Coronary artery (tissue), 2 donors: ENCODE measurements around the gene METTL22.

ENCODE experiments used
- DNase-seq: peaks from one replicate; pipeline ENCODE4 v3.0.0-alpha.2; 2017; ENCODE audit warnings: low spot score
- H3K27ac ChIP-seq, 2 donors: fragments of 200-600 bp; sonication (generic); one replicate each; pipeline ENCODE4 v1.5.1; 2016 to 2019
- H3K4me3 ChIP-seq: fragments of 200-600 bp; sonication (generic); 2 replicates; pipeline ENCODE4 v1.5.1; 2016; ENCODE audit warnings: mild to moderate bottlenecking, moderate library complexity
- CTCF ChIP-seq: fragments of 200-600 bp; sonication (generic); IDR thresholded peaks from one replicate; pipeline ENCODE4 v1.5.1; 2019; ENCODE audit warnings: antibody characterized with exemption

Gene METTL22, protein sequence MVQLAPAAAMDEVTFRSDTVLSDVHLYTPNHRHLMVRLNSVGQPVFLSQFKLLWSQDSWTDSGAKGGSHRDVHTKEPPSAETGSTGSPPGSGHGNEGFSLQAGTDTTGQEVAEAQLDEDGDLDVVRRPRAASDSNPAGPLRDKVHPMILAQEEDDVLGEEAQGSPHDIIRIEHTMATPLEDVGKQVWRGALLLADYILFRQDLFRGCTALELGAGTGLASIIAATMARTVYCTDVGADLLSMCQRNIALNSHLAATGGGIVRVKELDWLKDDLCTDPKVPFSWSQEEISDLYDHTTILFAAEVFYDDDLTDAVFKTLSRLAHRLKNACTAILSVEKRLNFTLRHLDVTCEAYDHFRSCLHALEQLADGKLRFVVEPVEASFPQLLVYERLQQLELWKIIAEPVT

GRCh38 chr16:8621572-8622314, at the start of gene METTL22:
Gene METTL22, plus strand, starts transcription at chr16:8621698. Its CDS starts 3,968 bp downstream, at chr16:8625666.
- H3K27ac ChIP-seq = peak within 1 kb of the TSS; percentile 74 to 80
- TF ChIP-seq CTCF = no peak
- H3K4me3 ChIP-seq = peak within 1 kb of the TSS; percentile 92
- DNase-seq = peak; percentile 85

- Histone ChIP-seq H3K27ac (no peak overlapping the region), H3K4me3 (no peak overlapping the region)
- TF ChIP-seq CTCF = no peak
- no peak for DNase-seq
These were observed 49.2 kb upstream of the METTL22 start for GRCh38 chr16:8572063-8572918.

DNA sequence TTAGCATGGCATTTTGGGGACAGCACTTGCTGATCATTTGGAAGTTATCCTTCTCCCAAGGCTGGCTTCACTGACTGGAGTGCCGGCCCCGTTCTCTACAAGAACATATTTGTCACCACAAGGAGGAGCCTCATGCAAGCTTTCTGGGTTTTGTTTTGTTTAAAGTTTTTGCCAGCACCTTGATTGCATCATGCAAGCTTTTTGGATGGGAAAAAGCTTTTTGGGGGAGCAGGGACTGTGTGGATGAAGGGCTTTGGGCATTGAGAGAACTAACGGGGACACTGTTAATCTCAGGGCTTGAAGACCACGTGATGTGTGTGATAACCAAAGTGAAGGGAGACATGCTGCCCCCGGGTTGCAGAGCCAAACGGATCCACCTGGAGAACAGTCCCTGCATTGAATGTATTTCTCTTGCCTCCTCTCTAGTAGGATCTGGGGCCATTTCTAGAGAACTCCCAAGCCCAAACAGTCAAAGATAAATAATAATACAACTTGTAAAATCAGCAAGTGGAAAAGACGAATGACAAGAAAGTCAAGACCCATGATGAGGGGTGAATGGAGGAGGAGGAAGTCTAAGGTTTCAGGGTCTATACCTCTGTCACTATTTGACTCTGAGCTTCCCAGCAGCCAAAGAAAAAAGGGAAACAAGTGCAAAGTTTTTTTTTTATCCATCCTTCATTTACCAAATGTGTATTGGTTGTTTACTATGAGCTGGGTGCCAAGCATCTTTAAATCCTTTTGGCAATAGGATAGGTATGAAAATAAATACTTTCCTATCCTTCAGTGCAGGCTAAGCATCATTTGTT, 48.4 kb upstream of the METTL22 start:
- no peak for TF ChIP-seq CTCF
- no peak for DNase-seq
- Histone ChIP-seq H3K4me3 (no peak overlapping the region), H3K27ac (no peak overlapping the region)

DNA sequence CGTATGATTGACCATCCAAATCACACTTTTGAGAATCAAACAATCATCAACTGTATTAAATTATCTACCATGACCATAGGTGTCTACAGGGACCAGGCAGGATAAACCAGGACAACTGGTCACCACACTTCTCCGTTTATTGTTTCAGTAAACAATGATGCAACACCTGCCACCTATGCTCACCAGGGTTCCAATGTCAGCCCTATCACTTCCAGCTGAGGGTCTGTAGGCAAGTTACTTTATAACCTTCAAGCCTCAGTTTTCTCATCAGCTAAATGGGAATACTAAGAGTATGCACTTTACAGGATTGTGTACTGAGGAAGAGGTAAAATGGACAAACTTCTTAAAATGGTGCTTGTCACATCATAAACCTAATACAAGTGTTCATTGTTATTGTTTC, 46.1 kb upstream of the METTL22 start:
- Histone ChIP-seq H3K4me3 (no peak overlapping the region), H3K27ac (no peak overlapping the region)
- no peak for TF ChIP-seq CTCF
- no peak for DNase-seq

- no peak for DNase-seq
- Histone ChIP-seq H3K27ac (no peak overlapping the region), H3K4me3 (no peak overlapping the region)
- no peak for TF ChIP-seq CTCF
These were observed 45.1 kb upstream of the METTL22 start for GRCh38 chr16:8576141-8577004.
